ENCODE results near the gene ITFG1.
A peak's percentile ranks its signal among the peaks of the same experiment; 100 is the strongest.

ITFG1 gene

GRCh38 chr16:47320546-47321310 is 140.1 kb downstream of the ITFG1 start:
- no peak for FAIRE-seq

- no peak for FAIRE-seq
Measured at GRCh38 chr16:47317465-47318240, 143.2 kb downstream of the ITFG1 start.

- no peak for FAIRE-seq
Measured at GRCh38 chr16:47316442-47317015, 144.3 kb downstream of the ITFG1 start.

GRCh38 chr16:47311738-47312505 is 148.9 kb downstream of the ITFG1 start:
- no peak for FAIRE-seq

GRCh38 chr16:47310792-47311211 is 150.1 kb downstream of the ITFG1 start:
- no peak for FAIRE-seq

- FAIRE-seq: no peak
Measured at GRCh38 chr16:47309581-47310312, 151.1 kb downstream of the ITFG1 start.

GRCh38 chr16:47308601-47309000 is 152.3 kb downstream of the ITFG1 start:
- no peak for FAIRE-seq

- no peak for FAIRE-seq
Measured at GRCh38 chr16:47304563-47304962, 156.3 kb downstream of the ITFG1 start.

GRCh38 chr16:47299587-47299986 is 161.3 kb downstream of the ITFG1 start:
- no peak for FAIRE-seq

- no peak for FAIRE-seq
Measured at GRCh38 chr16:47284999-47285398, 175.9 kb downstream of the ITFG1 start.

- FAIRE-seq: no peak
Measured at GRCh38 chr16:47278306-47278970, 182.4 kb downstream of the ITFG1 start.

GRCh38 chr16:47276522-47276921 is 184.3 kb downstream of the ITFG1 start:
- FAIRE-seq: no peak

- FAIRE-seq: no peak
Measured at GRCh38 chr16:47262938-47263337, 197.9 kb downstream of the ITFG1 start.

GRCh38 chr16:47260503-47260902 is 200.4 kb downstream of the ITFG1 start:
- no peak for FAIRE-seq

- peak; percentile 95 for FAIRE-seq
Measured at GRCh38 chr16:47258874-47259461, 201.9 kb downstream of the ITFG1 start.

GRCh38 chr16:47254756-47255155 is 206.1 kb downstream of the ITFG1 start:
- no peak for FAIRE-seq

- FAIRE-seq: no peak
Measured at GRCh38 chr16:47250983-47251382, 209.9 kb downstream of the ITFG1 start.

GRCh38 chr16:47247690-47248089 is 213.2 kb downstream of the ITFG1 start:
- FAIRE-seq: no peak

GRCh38 chr16:47244206-47244605 is 216.7 kb downstream of the ITFG1 start:
- no peak for FAIRE-seq

GRCh38 chr16:47241061-47241460 is 219.8 kb downstream of the ITFG1 start:
- FAIRE-seq: peak; percentile 38

- FAIRE-seq: no peak
Measured at GRCh38 chr16:47236716-47237115, 224.1 kb downstream of the ITFG1 start.
